IPS-18c (cell line): ENCODE data around the gene MTCH2.

Experiments
- H3K4me3 ChIP-seq: 2 replicates; pipeline ENCODE4 v1.7.0; 2013; ENCODE audit warnings: low read depth, mild to moderate bottlenecking, low read length, moderate library complexity; ENCODE audit not compliant: insufficient read depth
- H3K9me3 ChIP-seq: one replicate; pipeline ENCODE4 v1.6.1; 2013; ENCODE audit warnings: mild to moderate bottlenecking, low read length, moderate library complexity; ENCODE audit not compliant: control insufficient read depth, insufficient read depth

Gene MTCH2

DNA sequence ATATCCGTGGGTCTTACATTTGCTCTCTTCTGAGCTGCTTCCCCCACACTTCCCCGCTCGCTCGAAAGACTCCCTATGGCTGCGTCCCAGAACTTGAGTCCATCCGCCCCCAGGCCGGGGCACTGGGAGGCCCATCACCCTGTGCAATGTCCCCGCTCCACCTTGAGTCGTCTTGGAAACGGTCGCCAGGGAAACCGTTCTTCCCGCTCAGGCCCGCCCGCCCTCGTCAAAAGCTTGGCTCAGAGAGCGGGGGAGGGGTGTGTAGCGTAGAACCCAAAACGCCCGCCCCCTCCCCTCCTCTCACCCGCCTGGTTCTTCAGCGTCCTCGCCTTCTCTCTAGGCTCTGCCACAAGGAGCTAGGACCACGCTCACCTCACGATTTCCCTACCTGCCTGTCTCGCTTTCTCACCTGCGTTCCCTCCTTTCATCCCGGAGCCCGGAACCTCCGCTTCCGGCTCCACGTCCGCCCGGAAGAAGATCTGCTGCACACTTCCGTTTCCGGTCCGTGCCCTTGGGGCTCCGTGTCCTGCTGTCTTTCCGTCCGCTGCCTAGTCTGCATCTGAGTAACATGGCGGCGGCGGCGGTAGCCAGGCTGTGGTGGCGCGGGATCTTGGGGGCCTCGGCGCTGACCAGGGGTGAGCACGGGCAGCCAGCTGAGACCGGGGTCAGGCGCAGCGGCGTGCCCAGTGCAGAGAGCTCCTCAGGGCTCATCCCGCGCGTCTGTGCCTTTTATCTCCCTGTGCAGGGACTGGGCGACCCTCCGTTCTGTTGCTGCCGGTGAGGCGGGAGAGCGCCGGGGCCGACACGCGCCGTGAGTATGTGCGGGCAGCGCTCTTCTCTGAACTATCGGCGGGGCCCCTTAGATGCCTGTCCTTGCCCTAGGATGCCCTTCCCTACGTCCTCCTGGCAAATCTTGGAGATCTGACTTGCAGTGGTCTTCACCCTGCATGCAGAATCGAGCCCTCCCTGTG, 63.5 kb downstream of the MTCH2 start, which contains the start of the genes KBTBD4 and NDUFS3:
Gene KBTBD4, minus strand, starts transcription at position 447 of the 971 bp plus-strand sequence. Its CDS starts 19 bp downstream, at position 428.
Gene NDUFS3, plus strand, starts transcription at position 551 of the 971 bp plus-strand sequence. Its CDS starts 18 bp downstream, at position 569.
- H3K9me3 ChIP-seq, result peaks cover 5% of the 10 kb centered on the region
- peak within 1 kb of the TSS; percentile 95 for H3K4me3 ChIP-seq

DNA sequence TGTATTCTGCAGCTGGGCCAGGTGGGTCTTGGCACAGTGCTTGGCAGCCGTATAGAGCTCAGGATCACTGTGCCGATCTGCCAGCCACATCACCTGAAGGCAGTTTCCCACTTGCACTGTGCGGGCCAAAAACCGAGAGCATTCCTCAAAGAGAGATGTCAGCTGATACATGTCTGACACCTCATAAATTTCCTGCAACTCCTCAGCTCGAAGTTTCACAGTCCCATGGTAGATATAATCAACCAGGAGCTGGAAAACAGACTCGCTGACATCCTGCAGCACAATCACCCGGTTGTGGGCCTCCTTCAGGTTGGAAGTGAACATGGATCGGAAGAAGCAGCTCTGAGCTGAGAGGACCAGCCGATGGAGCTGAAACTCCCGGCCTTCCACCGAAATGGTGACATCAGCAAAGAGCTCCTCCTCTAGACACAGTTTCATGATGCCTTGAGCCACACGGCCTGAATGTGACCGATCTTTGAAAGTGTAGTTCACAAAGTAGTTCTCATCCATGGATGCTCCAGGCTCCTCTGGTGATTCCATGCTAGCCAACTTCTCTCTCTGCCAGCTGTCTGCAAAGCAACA, 64.8 kb downstream of the MTCH2 start:
- H3K4me3 ChIP-seq, result peak overlapping the region; percentile 95; the same call in 1 of the 2 replicates
- H3K9me3 ChIP-seq, result peaks cover 5% of the 10 kb centered on the region

DNA sequence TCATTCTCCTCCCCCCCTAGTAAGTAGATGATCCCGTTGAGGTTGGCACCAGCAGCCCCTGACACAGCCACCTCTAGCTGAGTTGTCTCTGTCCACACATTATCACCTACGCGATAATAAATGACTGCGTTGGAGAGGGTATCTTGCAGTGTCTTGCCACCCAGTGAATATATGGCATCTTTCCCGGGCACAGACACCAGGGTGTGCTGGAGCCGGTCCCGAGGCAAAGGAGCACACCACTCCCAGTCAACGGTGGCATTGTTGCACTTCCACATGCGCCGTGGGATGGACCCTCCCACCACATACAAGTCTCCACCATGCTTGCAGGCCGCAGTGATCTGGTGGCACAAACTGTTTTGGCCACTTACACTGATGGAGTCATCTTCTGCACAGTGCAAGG, 69.0 kb downstream of the MTCH2 start:
- Histone ChIP-seq H3K9me3 (peaks cover 2% of the 10 kb centered on the region), H3K4me3 (no peak overlapping the region)

DNA sequence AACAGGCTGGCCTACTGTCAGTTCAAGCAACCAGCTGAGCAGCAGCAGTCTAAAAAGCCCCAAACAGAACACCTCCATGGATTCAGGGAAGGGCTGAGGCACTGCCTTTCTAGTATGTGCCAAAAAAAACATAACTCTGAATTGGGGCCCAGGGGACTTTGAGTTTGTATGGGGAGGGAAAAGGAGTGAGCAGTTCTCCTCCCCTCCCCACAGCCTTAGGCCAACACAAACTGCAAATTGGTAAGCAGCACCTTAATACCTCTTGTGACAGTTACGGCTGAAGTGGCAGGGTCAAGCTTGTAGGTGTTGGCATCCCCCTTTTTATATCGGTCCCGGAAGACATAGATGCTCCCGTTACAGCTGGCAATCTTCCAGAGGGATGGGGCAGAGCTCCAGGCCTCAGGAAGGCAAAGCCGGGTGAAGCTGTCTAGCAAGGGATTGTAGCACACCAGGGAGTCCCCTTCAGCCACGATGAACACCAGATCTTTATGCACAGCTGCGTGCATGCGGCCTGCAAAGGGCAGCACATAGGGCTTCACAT, 69.6 kb downstream of the MTCH2 start:
- H3K4me3 ChIP-seq, result no peak overlapping the region
- H3K9me3 ChIP-seq, result peaks cover 2% of the 10 kb centered on the region

DNA sequence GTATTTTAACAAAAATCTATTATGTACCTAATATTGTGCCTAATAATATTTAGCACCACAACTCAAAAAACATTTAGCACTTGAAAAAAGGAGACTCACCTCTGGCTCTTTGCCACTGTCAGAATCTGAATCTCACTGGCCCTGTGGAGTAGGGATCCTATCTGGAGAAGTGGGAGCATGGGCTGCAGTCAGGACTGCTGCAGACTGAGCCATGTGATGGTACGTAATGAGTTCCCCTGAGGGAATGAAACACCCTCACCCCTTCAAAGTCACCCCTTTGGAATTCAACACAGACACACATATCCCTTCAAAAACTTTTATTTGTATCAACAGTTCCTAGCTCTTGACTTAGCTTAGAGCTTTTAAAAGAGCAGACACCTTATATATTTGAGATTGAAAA, 70.5 kb downstream of the MTCH2 start:
- Histone ChIP-seq H3K9me3 (peaks cover 2% of the 10 kb centered on the region), H3K4me3 (no peak overlapping the region)

DNA sequence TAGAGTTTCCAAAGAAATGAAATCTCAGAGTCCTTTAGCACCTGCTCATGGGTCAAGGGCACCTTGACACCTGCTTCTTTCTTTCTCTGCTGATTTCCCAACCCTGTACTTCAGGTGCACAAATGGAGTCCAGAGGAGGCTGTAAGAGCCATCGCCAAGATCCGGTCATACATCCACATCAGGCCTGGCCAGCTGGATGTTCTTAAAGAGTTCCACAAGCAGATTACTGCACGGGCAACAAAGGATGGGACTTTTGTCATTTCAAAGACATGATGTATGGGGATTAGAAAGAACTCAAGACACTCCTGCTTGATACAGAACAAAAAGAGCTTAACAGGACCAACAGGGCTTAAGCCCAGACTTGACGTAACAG, 71.0 kb downstream of the MTCH2 start:
- Histone ChIP-seq H3K9me3 (peaks cover 6% of the 10 kb centered on the region), H3K4me3 (no peak overlapping the region)

DNA sequence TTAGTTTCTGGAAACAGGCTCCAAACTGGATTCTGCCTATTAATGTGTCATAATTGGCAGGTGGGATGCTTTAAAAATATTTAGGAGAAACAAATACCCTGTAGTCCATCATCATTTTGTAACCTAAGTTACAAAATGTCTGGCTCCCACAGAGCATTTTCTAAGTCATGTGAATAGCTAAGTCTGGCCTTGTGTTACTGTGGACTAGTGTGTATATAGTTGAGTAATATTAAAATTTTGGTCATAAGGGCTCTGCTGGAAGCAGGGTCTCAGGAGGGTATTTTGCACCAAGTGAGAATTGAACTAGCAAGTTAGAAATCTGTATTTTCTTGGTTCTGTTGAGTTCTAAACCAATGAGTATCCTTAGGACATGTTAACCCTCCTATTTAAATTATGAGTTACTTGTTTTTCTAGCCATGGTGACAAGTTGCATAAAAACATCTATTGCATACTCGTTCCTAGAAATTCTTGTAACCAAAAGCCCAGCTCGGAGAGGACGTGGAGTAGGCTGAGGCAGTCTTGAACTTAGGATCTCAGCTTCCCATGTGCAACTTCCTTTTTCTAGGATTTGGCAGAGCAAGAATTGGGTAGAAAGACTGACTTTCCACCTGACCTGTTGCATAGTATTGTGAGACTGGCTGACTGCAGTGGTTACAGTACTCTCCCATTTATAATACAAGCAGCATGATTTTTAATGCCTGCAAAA, 71.6 kb downstream of the MTCH2 start:
- peaks cover 6% of the 10 kb centered on the region for H3K9me3 ChIP-seq
- H3K4me3 ChIP-seq, result no peak overlapping the region

DNA sequence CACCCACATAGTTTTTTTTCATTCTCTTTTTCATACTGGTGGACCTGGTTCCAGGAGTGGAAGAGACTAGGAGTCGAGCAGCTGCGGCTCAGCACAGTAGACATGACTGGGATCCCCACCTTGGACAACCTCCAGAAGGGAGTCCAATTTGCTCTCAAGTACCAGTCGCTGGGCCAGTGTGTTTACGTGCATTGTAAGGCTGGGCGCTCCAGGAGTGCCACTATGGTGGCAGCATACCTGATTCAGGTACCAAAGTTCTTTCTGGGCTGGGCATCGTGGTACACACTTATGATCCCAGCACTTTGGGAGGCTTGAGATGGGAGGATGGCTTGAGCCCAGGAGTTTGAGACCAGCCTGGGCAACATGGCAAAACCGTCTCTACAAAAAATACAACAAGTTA, 72.7 kb downstream of the MTCH2 start:
- no peak overlapping the region for H3K4me3 ChIP-seq

More for the DNA sequence above, 72.7 kb downstream of the MTCH2 start:
- peaks cover 3% of the 10 kb centered on the region for H3K9me3 ChIP-seq
